Myocyte (in vitro differentiated cells): ENCODE measurements around the gene CTSH. TPM values are rescaled to one million over a fixed set of nuclear protein-coding genes. Genes with fewer than 3 reads are reported as not detected.

ENCODE experiments used
- DNase-seq: peaks from one replicate; pipeline ENCODE4 v3.0.0-alpha.2; 2012; ENCODE audit warnings: low read depth
- total RNA-seq: library from RNA; depleted of rRNA; stranded (reverse); fragments of >200 nt; gene quantifications from 2 replicates; pipeline ENCODE4 v1.2.3, GENCODE V29; 2014

The CTSH gene
- total RNA-seq, 1 donor from 2014 or later, result 1,721 TPM

DNA sequence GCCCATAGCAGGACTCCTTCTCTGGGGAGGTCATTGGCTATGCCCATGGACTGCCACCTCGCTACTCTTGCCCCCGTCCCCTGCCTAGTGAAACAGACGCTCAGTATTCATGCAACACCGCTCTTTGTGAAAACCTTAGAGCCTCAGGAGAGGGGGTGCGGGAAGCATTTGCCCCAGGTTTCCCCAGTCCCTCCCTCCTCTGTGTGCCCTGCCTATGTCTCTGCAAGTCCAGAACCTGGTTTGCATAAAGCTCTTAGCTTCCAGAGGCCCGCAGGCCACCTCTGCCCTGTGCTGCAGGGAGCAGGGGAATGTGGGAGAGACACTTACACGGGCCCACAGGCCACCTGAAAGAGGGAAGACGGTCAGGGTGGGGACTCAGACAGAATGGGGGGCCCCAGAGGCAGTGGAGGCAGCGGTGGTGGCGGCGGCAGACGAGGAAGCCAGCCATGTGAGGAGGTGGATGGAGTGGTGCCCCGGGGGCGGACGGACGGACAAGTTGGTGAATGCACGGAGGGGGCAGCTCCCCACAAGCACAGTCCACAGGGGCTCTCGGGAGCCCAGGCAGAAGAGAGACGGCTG is 33.8 kb upstream of the CTSH start:
- no peak for DNase-seq

DNA sequence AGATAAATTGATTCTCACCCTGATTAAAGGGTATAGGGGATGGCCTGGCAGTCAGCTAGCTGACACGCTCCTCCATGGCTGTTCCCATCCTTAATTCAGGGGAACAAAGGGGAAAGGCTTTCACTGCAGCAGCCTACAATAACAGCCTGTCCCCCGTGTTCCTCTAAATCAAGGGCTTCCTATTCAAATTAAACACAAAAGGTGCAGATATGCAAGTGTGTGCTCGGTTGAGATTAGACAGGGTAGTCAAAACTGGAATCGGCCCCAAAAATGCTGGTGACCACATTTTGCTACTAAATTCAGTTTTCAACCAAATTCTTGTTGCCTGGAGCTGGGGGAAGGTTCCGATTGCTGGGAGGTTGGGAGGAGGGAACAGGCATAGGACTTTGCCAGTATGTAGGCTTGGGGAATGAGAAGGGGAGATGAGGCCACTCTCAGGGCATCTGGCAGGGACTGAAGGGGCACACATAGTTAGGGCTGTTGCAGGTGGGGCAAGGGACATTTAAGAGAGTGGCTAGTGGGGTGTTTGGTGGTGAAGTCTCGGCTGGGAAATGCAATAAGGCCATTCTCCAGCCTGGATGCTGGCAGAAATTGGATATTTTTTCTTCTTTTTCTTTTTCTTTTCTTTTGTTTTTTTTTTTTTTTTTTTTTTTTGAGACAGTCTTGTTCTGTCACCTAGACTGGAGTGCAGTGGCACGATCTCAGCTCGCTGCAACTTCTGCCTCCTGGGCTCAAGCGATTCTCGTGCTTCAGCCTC is 32.9 kb upstream of the CTSH start:
- DNase-seq, result no peak

DNA sequence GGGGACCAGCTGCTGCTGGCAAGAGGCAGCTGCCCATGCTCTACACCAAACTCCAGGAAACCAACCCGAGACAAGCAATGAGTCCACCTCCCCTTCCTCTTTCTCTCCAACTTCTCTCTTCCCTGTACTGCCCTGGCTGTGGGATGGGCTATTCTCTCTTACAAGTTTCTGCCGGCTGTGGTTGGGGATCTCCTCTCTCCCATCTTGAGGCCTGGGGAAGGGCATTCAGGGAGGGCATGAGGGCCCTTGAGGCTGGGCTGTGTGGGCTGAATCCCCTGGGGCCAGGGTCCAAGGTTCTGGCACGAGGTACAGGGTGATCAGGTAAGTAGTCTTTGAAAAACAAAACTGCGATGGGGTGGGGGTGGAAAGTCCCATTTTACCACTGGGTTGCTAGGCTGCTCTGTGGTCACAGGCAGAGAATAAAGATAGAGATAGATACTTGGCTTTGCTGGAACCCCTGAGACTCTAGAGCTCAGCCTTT is 32.3 kb upstream of the CTSH start:
- DNase-seq, result no peak

DNA sequence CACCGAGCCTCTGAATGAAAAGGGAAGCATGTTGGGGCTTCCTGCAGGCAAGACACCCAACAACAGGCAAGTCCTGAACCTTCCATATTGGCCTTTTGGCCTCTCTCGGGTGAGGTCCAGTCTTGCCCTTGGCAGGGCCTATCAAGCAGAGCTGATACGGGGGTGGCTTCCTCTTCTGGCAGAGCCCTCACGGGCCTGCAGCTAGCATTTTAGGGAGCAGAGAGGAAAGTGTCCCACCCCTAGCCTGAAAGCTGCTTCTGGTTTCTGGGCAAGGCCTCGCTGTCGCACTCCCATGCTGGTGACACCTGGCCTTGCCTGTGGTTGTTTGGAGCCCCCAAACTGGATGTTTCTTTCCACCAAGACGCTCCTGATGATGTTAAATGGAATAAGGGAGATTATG is 31.8 kb upstream of the CTSH start:
- DNase-seq, result peak; percentile 44

DNA sequence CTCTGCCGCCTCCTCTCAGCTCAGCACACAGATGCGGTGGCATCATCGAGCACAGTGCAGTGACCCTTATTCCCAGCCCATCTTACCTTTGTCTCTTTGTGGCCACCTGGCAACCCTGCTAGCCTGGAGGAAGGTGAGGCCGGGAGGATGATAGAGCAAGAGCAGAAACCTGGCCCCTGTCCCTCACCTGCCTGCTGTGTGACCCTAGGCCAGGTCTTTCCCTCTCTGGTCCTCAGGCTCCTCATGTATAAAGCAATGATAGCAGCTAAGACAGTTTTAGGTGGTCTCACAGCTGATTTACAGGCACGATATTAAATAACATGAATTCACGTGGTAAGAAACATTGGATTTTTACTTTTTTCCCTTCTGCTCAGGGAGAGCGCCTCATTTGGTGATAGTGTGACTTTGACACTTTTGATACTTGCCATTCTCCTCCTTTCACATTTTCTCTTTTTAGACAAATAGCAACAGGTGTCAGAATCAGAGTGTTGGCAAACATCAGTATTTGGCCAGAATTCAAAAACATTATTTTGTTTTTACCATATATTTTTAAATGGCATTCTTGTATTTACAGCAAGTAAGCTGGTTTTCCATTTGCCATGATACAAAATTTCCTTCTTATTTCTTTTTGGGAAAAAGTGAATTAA is 29.5 kb upstream of the CTSH start:
- DNase-seq, result peak; percentile 39

DNA sequence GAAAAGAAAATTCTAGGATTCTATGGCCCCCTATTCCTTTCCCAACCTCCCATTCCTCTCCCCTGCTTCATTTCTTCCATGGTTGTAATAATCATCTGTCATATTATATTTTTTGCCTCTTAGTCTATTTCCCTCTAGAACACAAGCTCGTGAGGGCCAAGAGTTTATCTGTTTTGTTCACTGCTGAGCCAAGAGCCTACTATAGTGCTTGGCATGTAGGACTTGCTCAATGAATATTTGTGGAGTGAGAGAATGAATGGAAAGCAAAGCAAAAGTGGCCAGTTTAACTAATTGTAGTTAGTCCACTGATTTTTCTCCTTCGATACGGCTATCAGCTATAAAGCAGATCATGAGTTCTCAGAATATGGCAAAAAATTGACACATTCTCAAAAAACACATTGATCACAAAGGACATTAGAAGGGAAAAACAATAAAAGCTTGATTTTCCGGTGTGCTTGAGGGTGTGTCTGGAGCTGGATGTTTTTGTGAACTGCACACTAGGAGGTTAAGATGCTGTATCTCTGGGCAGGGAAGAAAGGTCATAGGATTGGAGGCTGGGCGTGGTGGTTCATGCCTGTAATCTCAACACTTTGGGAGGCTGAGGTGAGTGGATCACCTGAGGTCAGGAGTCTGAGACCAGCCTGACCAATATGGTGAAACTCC is 25.0 kb upstream of the CTSH start:
- no peak for DNase-seq

DNA sequence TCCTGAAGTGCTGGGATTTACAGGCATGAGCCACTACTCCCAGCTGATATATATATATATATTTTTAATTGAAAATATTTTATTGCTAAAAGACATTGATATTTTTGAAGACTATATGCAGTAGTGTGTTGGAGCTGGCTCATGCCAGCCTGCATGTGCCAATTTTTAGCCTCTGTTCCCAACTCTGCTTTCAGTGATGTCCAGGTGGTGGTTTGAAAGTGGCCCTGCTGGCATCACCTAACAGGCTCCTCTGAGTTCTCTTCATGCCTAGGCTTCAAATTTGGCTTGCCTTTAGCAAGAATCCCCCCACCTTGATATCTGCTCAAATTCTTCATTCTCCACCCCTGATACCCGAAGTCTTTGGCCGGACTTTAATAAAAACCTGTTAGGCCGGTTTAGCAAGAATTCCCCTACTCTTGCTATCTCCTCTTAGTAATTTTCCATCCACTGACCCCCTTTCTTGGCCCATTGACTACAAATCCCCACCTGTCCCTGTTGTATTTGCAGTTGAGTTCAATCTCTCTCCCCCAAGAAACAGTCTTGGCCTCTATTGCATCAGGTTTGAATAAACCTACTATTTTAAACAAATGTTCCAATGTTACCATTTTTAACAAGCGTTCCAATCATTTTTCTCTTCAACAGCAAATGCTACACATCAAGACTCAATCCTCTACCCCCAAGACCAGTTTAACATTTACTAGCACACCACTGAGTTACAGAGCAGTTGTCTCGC is 23.9 kb upstream of the CTSH start:
- DNase-seq, result no peak

DNA sequence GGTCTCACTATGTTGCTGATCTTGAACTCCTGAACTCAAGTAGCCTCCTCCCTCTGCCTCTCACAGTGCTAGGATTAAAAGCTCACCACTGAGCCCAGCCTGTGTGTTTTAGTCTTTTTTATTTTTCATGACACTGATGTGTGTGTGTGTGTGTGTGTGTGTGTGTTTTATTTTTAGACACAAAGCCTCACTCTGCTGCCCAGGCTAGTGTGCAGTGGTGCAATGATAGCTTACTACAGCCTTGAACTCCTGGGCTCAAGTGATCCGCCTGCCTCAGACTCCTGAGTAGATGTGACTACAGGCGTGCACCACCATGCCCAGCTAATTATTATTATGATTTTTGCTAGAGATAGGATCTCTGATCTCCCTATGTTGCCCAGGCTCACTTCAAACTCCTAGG is 23.3 kb upstream of the CTSH start:
- no peak for DNase-seq

DNA sequence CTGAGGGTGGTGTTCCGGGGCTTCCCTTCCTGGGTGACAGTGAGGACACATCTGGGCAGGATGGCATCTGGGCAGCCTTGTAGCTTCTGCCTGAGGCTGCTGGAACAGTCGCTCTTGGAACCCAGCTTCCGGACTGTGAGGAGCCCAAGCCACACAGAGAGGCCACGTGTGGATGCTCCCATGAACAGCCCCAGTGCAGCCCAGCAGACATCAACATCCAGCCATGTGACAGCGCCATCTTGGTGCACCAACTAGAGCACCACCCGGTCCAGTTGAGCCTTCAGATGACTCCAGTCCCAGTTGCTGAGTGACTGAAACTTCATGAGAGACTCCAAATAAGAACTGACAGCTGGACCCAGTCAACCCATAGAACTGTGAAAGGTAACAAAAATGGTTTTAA is 15.5 kb upstream of the CTSH start:
- DNase-seq, result no peak

DNA sequence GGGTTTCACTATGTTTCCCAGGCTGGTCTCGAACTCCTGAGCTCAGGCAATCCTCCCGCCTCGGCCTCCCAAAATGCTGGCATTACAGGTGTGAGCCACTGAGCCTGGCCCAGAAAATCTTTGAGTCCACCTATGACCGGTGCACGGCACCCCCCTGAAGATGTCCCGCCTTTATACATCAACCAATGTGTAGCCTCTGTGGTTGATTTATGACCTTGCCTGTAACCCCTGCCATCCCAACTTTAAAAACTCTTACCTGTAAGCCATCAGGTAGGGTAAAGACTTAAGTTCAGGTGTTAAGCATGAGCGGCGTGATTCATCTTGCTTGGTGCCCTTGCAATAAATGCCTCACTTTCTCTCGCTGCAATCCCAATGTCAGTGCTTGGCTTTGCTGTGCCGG is 14.5 kb upstream of the CTSH start:
- no peak for DNase-seq

DNA sequence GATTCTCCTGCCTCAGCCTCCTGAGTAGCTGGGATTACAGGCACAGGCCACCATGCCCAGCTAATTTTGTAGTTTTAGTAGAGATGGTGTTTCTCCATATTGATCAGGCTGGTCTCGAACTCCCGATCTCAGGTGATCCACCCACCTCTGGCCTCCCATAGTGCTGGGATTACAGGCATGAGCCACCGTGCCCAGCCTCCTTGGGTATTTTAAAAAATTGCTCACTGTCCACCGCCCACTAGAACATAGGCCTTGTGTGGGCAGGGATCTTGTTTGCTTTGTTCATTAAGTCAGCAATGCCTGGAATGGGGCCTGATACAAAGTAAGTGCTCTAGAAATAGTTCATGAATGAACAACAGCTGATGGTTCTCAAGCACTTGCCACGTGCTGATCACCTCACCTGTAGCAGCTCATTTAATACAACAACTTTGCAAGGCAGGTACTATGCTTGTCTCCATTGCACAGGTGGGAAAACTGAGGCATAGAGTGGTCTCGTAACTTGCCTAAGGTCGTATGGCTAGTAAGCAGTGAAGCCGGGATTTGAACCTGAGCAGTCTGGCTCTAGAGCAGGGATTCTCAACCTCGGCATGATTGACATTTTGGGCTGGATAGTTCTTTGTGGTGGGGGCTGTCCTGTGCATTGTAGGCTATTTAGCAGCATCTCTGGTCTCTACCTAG is 12.7 kb upstream of the CTSH start:
- DNase-seq, result peak; percentile 44

DNA sequence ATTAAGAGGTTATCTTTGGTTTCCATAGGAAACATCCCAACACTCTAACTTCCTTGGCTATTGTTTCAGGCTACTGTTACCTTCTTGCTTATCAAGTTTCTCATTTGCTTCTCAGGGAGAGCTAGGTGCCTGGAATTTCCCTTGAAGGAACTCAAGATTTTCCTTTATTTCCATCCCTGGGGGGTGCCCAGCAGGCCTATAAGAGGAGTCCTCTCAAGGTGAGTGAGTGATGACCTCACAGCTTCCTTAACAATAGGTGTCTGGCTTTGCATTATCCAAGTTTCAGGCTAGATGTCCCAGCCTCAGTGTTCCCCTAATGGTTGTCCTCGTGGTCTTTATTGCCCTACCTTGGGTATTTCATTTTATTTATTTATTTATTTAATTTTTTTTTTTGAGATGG is 12.1 kb upstream of the CTSH start:
- DNase-seq, result no peak

DNA sequence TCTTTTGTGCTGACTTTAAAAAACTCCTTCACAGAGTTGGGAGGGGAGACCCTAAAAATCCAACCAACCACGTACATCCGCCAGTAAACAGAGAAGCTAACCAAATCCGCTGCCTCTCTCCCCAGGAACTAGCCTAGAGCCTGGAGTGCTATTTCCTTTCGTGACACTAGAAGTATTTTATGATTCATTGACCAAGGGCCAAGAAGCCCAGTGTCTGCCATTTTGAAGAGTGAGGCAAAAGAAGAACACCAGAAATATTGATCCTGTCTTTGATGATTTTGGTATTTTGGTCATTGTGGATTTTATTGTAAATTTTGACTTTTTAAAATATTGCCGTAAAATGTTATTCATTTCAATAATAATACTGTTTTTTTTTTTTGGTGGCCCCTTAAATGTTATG is 10.5 kb upstream of the CTSH start:
- DNase-seq, result no peak

DNA sequence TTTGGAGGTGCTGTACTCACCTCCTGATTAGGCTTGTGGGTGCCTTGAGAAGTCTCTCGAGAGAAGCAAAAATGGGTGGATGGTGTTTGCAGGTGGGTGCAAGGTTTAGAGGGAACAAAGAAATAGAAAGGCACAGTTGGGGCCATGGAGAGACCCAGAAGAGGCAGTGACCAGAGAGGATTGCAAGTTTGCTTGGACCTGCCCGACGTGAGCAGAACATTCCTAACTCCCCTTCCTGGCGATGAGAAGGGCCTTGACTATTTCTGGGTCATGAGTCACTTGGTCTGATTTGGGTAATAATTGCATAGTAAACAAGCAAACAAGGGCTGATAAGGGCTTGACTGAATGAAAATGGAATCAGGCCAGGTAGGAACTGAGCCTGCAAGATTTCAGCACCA is 7.0 kb upstream of the CTSH start:
- DNase-seq, result no peak

DNA sequence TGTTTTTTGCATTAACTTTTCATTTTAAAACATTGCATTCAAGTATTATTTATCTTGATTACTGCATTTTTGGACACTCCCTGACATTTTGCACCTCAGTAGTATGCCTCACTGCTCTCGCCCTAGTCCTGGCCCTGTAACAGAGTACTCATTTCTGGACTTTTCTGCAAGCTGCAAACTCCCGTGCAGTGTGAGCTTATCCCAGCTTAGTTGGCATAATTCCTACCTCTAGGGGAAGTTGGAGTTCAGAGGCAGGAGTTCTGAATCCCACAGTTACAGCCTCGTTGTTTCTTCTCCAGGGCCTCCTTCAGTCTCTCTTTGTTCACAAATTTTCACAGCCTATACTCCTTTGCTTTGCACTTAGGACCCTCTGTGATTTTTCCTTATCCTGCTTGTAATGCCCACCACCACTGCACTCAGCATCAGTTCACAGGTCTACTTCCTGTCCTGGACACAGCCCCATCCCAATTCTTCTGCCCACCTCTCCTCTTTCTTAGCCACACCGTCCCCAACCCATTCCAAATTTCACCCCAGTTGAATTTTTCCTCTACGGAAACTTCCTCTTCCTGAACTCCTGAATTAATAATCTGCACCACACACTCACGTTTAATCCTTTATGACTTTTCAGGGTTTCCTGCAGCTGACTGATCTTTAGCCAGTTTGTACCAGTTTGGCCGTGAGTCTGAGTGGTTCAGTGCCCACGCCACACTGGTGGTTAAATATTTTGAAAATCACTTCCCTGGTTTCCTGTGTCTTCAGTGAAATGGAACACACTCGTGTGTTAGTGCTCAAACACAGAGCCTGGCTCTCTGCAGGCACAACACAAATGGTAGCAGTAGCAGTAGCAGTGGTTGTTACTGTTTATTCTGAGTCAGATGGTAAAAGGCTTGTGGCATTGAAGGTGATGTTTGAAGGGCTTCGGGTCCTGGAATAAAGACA is 6.3 kb upstream of the CTSH start:
- no peak for DNase-seq

DNA sequence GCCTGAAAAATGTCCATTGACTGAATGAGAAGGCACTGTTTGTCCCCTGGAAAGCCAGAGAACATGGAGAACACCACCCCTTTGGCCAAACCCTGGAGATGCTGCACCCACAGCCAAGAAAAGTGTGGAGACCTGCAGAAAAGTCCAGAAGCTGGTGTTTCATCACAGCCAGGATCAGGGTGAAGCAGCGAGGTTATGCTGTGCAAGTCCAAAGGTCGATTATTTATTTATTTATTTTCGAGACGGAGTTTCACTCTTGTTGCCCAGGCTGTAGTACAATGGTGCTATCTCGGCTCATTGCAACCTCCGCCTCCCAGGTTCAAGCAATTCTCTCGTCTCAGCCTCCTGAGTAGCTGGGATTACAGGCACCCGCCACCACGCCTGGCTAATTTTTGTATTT is 5.5 kb upstream of the CTSH start:
- no peak for DNase-seq

DNA sequence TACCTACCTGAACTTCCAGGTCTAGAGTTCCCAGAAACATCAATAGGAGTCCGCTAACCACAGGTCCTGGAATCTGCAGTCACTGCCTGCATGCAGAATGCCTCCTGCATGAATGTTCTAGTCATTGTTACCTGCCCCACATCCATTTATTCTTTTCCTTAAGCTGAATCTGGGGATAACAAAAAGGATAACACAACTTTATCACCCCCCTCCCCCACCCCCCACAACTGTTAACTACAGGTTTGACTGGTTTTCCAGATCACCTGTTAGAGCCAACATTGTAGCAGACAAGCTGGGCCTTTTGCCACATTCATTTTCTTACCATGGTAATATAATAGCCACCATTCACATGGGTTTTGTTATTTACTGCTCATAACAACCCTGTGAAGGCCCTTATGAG is 4.6 kb upstream of the CTSH start:
- no peak for DNase-seq

DNA sequence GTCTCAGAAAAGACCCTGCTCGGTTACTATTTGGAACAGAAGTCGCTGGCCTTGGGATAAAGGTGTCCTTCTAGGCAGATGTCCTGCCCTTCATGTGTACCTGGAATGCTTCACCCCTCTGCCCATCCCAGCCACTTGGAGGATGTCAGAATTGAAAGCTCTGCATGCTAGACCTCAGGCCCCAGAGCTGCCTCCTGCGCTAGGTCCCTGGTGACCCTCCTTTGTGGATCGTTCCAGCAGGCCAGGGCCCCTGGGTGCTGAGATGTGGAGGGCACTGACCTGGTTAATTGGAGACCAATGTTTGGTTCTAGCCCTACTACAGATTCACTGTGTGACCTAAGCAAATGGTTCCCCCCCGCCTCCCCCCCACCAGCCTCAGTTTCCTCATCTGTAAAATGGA is 2.7 kb upstream of the CTSH start:
- no peak for DNase-seq

DNA sequence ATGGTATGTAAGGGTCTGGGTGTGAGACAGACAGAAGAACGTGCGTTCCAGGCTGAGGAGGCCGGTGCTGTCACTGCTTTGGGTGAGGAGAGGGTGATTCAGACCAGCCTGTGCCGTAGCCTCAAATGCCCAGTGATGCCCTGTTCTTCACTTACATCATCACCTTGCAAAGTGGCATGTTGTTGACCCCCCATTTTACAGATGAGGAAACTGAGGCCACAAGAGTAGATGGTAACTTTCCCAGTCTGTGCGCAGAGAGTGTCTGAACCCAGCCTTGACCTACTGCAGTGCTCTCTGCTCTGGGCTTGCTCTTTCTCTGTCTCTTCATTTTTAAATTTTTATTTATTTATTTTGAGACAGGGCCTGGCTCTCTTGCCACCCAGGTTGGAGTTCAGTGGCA is 1.6 kb upstream of the CTSH start:
- no peak for DNase-seq

DNA sequence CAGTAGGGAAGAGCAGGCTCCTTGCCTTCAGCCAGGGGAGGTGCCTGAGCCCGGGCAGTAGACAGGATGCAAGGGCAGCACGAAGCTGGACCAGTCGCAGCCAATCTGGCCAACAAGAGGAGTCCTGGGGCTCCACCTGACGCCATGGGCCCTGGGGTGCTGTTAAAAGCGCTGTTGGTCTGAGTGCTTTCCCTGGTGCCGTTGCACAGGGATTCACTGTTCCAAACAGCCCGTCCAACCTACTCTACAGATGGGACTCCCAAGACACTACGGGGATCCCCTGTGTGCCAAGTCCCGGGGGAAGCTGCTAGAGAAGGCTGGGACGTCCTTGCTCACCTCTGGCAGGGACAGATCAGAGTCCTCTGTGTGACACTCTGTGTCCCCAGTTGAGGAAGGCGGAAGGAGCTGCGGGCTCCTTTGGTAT is 632 bp downstream of the CTSH start:
- DNase-seq, result no peak
